Brain microvascular endothelial cell (primary cell): ENCODE results near the gene TRDN.

Experiments
- DNase-seq: peaks from one replicate; pipeline ENCODE4 v3.0.0-alpha.2; 2020
- H3K27ac ChIP-seq: fragments of 250-450 bp; sonication (Bioruptor Pico); 2 replicates; pipeline ENCODE4 v1.5.1; 2020; ENCODE audit warnings: mild to moderate bottlenecking, moderate library complexity
- H3K27me3 ChIP-seq: fragments of 250-450 bp; sonication (Bioruptor Pico); replicated peaks from 2 replicates; pipeline ENCODE4 v1.5.1; 2020; ENCODE audit warnings: mild to moderate bottlenecking
- H3K36me3 ChIP-seq: fragments of 250-450 bp; sonication (Bioruptor Pico); replicated peaks from 2 replicates; pipeline ENCODE4 v1.5.1; 2020; ENCODE audit warnings: mild to moderate bottlenecking
- H3K4me3 ChIP-seq: 2 replicates; pipeline ENCODE4 v1.5.1; 2011; ENCODE audit warnings: low read depth, mild to moderate bottlenecking, control low read depth, low read length, moderate library complexity
- in situ Hi-C: cut with HindIII; loops from 2 replicates; pipeline ENCODE4 v1.10.0; 2017; ENCODE audit warnings: low sequenced_read_pairs, low pct_ligation_motif_present
- TF ChIP-seq, protein P1 (sequence below): IDR thresholded peaks from 2 replicates; pipeline ENCODE4 v1.5.1; 2011; ENCODE audit warnings: low read depth, mild to moderate bottlenecking, moderate library complexity, low read length, control low read depth, inconsistent platforms; ENCODE audit errors: missing control alignments

The TRDN gene

DNA sequence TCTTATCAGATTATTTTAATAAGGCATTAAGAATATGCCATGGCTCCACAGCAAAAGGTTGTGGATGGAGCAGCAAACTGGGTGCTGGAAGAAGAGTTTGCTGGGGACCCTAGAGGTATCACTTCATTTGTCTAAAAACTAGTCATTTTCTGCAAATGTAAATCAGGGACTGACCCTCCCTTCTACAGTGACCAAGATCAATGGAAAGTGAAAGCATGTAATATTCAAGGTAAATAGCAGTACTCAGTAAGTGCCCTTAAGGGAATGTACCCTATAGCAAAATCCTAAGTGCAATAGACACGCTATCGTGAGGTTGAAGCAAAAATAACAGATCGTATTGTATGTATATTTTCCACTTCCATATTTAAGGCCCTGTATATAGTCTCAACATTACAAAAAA, 38.7 kb downstream of the TRDN start:
- Histone ChIP-seq H3K4me3 (no peak overlapping the region), H3K27ac (no peak overlapping the region), H3K36me3 (no peaks in the 10 kb centered on the region), H3K27me3 (no peaks in the 10 kb centered on the region)
- TF ChIP-seq, protein P1, sequence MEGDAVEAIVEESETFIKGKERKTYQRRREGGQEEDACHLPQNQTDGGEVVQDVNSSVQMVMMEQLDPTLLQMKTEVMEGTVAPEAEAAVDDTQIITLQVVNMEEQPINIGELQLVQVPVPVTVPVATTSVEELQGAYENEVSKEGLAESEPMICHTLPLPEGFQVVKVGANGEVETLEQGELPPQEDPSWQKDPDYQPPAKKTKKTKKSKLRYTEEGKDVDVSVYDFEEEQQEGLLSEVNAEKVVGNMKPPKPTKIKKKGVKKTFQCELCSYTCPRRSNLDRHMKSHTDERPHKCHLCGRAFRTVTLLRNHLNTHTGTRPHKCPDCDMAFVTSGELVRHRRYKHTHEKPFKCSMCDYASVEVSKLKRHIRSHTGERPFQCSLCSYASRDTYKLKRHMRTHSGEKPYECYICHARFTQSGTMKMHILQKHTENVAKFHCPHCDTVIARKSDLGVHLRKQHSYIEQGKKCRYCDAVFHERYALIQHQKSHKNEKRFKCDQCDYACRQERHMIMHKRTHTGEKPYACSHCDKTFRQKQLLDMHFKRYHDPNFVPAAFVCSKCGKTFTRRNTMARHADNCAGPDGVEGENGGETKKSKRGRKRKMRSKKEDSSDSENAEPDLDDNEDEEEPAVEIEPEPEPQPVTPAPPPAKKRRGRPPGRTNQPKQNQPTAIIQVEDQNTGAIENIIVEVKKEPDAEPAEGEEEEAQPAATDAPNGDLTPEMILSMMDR: no peak
- no peak for DNase-seq
- in situ Hi-C loops: no loop called here

DNA sequence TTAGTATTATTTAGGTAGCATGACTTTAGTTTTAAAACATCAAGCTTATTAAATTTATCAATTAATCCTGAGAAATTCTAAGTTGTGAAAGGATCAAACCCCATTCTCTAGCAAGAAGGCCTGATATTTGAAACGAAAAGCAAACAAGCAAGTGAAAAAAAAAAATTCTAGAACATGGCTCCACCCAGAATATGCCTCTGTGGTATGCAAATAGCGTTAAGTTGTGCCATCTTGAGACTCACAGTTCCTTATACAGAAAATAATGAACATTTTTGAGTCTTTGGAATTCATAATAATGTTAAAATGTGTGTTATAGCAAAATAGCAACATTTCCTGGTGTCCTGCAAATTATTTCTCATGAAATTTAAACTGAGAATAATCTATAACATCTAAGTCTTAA, 42.0 kb downstream of the TRDN start:
- no peak overlapping the region for H3K27ac ChIP-seq
- TF ChIP-seq, protein P1: no peak
- H3K36me3 ChIP-seq: no peaks in the 10 kb centered on the region
- in situ Hi-C loops: no loop called here
- H3K4me3 ChIP-seq: no peak overlapping the region
- H3K27me3 ChIP-seq: no peaks in the 10 kb centered on the region
- no peak for DNase-seq

DNA sequence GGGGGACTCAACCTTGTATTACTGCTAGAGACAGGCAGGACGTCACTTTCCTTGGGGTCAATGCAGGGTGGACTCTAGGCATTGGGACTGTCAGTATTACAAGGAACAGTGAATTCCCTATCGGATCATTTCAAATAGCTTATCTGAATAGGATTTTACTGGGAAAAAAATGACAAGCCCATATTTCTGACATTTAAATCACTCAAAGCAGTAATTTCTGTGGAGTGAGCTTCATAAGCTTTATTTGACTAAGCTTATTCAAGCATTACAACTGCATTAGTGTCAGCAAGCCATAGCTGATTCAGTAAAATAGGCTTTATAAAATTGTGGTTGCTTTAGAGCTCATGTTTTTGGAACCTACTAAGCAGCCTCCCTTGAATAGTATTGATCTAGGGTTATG, 44.3 kb downstream of the TRDN start:
- Histone ChIP-seq H3K4me3 (no peak overlapping the region), H3K27ac (no peak overlapping the region), H3K27me3 (no peaks in the 10 kb centered on the region), H3K36me3 (no peaks in the 10 kb centered on the region)
- TF ChIP-seq, protein P1: no peak
- DNase-seq: no peak
- in situ Hi-C loops: no loop called here

GRCh38 chr6:123589973-123590372, 46.8 kb downstream of the TRDN start:
- no peak overlapping the region for H3K27ac ChIP-seq
- TF ChIP-seq, protein P1: no peak
- no peaks in the 10 kb centered on the region for H3K36me3 ChIP-seq
- H3K27me3 ChIP-seq: no peaks in the 10 kb centered on the region
- DNase-seq: no peak
- in situ Hi-C loops: no loop called here
- no peak overlapping the region for H3K4me3 ChIP-seq

DNA sequence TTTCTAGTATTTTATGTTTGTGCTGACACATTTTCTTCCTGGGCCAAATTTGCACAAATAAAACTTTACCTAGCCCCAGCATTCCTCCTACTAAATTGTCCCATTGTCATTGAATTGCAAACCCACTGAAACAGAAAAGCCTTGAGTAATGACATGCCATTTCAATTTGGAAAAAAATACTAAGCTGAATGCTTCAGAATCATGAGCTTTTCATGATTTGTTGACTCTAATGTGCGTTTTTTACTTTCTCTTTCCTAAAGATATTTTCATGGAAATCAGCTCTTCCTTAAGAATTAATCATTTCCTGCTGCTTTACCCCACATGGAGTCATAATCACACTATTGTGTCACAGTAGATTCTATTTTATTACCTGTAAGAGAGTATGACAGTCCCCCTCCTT, 47.4 kb downstream of the TRDN start:
- Histone ChIP-seq H3K27me3 (no peaks in the 10 kb centered on the region), H3K36me3 (no peaks in the 10 kb centered on the region), H3K4me3 (no peak overlapping the region), H3K27ac (no peak overlapping the region)
- TF ChIP-seq, protein P1: no peak
- in situ Hi-C loops: no loop called here
- DNase-seq: no peak

DNA sequence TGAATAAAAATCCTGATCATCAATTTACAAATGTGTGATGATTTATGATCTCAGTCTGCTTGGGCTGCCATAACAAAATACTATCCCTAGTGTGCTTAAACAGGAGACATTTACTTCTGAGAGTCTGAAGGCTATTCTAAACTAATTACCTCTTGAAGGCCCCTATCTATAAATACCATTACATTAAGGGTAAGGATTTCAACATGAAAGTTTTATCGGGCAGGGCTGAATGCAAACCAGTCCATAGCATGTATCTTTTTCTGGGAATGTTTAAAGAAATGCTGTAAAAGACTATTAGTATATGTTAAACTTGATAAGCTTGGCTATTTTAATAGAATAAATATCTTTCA, 48.2 kb downstream of the TRDN start:
- TF ChIP-seq, protein P1: no peak
- H3K27me3 ChIP-seq: no peaks in the 10 kb centered on the region

More for the DNA sequence above, 48.2 kb downstream of the TRDN start:
- Histone ChIP-seq H3K27ac (no peak overlapping the region), H3K36me3 (no peaks in the 10 kb centered on the region), H3K4me3 (no peak overlapping the region)
- DNase-seq: no peak
- in situ Hi-C loops: no loop called here
